ENCODE data around the gene GABPB2.

GABPB2 gene

GRCh38 chr1:151165281-151165737 is 94.7 kb downstream of the GABPB2 start:
- no peak for DNase-seq (ENCODE audit: low spot score)

GRCh38 chr1:151165738-151166504 is 95.4 kb downstream of the GABPB2 start, which contains the start of the genes LYSMD1 and SCNM1:
Gene LYSMD1, minus strand, starts transcription at chr1:151165902. Its CDS starts 644 bp downstream, at chr1:151165258.
Gene SCNM1, plus strand, starts transcription at chr1:151166144. Its CDS starts 9 bp downstream, at chr1:151166153.
- peak; percentile 98 for DNase-seq (ENCODE audit: low spot score)

- DNase-seq (ENCODE audit: low spot score), result no peak
Measured at GRCh38 chr1:151166505-151166956, 96.0 kb downstream of the GABPB2 start.

GRCh38 chr1:151167116-151167515 is 96.6 kb downstream of the GABPB2 start:
- no peak for DNase-seq (ENCODE audit: low spot score)

- no peak for DNase-seq (ENCODE audit: low spot score)
Measured at GRCh38 chr1:151171190-151171589, 100.6 kb downstream of the GABPB2 start.

All from CD4-positive, alpha-beta T cell treated with Interleukin-15 for 4 hours (primary cell).